ENCODE data around the gene MSH2.
"Not testable (repeated sequence)": the region's sequence is repeated elsewhere in the genome, so short reads cannot be mapped to it uniquely, and the experiment has no call there.

The MSH2 gene

GRCh38 chr2:47452761-47453160, 49.8 kb downstream of the MSH2 start:
- peak; percentile 8 to 38 for DNase-seq (ENCODE audit: low read depth in 2 of 2)
- H3K4me3 ChIP-seq (replicated peaks in 1 of 2; ENCODE audit: low read depth in 2 of 2, low read length in 2 of 2): no peak overlapping the region
- TF ChIP-seq, protein P1, sequence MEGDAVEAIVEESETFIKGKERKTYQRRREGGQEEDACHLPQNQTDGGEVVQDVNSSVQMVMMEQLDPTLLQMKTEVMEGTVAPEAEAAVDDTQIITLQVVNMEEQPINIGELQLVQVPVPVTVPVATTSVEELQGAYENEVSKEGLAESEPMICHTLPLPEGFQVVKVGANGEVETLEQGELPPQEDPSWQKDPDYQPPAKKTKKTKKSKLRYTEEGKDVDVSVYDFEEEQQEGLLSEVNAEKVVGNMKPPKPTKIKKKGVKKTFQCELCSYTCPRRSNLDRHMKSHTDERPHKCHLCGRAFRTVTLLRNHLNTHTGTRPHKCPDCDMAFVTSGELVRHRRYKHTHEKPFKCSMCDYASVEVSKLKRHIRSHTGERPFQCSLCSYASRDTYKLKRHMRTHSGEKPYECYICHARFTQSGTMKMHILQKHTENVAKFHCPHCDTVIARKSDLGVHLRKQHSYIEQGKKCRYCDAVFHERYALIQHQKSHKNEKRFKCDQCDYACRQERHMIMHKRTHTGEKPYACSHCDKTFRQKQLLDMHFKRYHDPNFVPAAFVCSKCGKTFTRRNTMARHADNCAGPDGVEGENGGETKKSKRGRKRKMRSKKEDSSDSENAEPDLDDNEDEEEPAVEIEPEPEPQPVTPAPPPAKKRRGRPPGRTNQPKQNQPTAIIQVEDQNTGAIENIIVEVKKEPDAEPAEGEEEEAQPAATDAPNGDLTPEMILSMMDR (IDR thresholded peaks at IDR 0.05; ENCODE audit: low read depth, low read length): no peak

DNA sequence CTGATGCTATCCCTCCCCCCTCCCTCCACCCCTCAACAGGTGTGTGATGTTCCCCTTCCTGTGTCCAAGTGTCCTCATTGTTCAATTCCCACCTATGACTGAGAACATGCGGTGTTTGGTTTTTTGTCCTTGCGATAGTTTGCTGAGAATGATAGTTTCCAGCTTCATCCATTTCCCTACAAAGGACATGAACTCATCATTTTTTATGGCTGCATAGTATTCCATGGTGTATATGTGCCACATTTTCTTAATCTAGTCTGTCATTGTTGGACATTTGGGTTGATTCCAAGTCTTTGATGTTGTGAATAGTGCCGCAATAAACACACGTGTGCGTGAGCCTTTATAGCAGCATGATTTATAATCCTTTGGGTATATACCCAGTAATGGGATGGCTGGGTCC, 51.9 kb downstream of the MSH2 start:
- not testable (repeated sequence) for DNase-seq (ENCODE audit: low read depth in 2 of 2); H3K4me3 ChIP-seq (replicated peaks in 1 of 2; ENCODE audit: low read depth in 2 of 2, low read length in 2 of 2)

DNA sequence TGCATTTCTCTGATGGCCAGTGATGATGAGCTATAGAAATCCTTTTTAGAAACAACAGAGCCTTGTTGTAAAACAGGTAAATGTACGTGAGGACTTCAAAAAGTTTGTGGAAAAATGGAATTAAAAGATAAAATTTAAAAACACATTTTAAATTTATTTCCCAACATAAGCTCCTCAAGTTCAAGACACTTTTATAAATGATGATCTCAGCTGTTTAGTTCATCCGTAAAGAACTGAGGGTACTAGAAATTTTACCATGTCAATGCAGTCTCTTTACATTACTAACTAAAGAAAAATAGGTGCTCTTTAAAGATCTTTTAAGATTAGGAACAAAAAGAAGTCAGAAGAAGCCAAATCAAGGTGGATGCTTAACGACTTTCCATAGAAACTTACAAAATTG, 52.5 kb downstream of the MSH2 start:
- TF ChIP-seq, protein P1 (IDR thresholded peaks at IDR 0.05; ENCODE audit: low read depth, low read length): no peak
- no peak for DNase-seq (ENCODE audit: low read depth in 2 of 2)

GRCh38 chr2:47456851-47457250, 53.9 kb downstream of the MSH2 start:
- TF ChIP-seq, protein P1 (IDR thresholded peaks at IDR 0.05; ENCODE audit: low read depth, low read length): no peak
- no peak for DNase-seq (ENCODE audit: low read depth in 2 of 2)
- H3K4me3 ChIP-seq (replicated peaks in 1 of 2; ENCODE audit: low read depth in 2 of 2, low read length in 2 of 2): no peak overlapping the region

More for the DNA sequence above, 52.5 kb downstream of the MSH2 start:
- H3K4me3 ChIP-seq (replicated peaks in 1 of 2; ENCODE audit: low read depth in 2 of 2, low read length in 2 of 2): no peak overlapping the region

GRCh38 chr2:47457268-47457667, 54.3 kb downstream of the MSH2 start:
- no peak overlapping the region for H3K4me3 ChIP-seq (replicated peaks in 1 of 2; ENCODE audit: low read depth in 2 of 2, low read length in 2 of 2)
- TF ChIP-seq, protein P1 (IDR thresholded peaks at IDR 0.05; ENCODE audit: low read depth, low read length): no peak
- DNase-seq (ENCODE audit: low read depth in 2 of 2): no peak

DNA sequence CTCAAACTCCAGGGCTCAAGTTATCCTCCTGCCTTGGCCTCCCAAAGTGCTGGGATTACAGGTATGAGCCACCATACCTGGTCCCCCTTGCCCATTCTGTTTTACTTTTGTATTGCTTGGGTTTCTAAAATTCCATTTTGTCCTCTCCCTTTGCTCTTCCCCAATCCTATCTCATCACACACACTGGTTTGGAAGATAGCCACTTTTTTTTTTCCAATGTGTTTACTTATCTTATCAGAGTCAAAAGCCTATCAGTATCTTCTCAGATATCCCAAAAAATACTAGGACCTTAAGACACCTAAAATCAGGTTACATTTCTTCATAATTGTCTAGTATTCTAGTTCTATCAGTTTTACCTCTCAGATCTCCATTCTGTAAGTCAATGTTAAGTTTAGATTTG, 56.1 kb downstream of the MSH2 start:
- no peak for DNase-seq (ENCODE audit: low read depth in 2 of 2)
- no peak overlapping the region for H3K4me3 ChIP-seq (replicated peaks in 1 of 2; ENCODE audit: low read depth in 2 of 2, low read length in 2 of 2)
- TF ChIP-seq, protein P1 (IDR thresholded peaks at IDR 0.05; ENCODE audit: low read depth, low read length): no peak

GRCh38 chr2:47460766-47461165, 57.8 kb downstream of the MSH2 start:
- TF ChIP-seq, protein P1 (IDR thresholded peaks at IDR 0.05; ENCODE audit: low read depth, low read length): no peak
- DNase-seq (ENCODE audit: low read depth in 2 of 2): peak in 1 of 2 donors; percentile 23
- no peak overlapping the region for H3K4me3 ChIP-seq (replicated peaks in 1 of 2; ENCODE audit: low read depth in 2 of 2, low read length in 2 of 2)

All from cardiac fibroblast (primary cell).